ENCODE data around the gene IQGAP3.

DNA sequence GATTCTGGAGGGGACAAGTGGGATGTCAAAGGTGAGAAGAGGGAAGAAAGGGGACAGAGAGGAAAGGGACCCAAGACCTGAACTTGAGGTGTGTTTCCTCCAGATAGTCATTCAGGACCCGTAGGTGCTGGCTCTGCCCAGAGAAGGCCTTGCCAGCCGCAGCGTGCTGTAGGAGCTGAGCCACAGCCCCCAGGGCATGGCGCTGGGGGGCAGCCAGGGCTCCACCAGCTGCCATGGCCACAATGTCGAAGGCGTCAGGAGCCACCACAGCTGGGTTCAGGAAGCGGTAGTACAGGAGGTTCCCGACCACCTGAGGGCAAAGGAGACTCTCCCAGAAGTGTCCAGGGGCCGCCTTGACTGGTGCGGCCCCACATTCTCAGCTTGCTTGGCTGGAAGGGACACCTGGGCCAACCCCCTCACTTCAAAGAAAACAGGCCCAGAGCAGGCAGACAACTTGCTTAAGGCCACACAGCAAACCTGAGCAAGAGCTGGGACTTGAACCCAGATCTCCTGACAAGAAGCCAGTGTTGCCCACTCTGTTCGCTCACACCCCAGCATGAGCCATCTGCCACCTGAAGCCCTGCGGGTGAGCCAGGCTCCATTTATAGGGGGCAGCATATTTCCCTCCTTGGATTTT, 37.8 kb downstream of the IQGAP3 start:
- TF ChIP-seq, protein P1, sequence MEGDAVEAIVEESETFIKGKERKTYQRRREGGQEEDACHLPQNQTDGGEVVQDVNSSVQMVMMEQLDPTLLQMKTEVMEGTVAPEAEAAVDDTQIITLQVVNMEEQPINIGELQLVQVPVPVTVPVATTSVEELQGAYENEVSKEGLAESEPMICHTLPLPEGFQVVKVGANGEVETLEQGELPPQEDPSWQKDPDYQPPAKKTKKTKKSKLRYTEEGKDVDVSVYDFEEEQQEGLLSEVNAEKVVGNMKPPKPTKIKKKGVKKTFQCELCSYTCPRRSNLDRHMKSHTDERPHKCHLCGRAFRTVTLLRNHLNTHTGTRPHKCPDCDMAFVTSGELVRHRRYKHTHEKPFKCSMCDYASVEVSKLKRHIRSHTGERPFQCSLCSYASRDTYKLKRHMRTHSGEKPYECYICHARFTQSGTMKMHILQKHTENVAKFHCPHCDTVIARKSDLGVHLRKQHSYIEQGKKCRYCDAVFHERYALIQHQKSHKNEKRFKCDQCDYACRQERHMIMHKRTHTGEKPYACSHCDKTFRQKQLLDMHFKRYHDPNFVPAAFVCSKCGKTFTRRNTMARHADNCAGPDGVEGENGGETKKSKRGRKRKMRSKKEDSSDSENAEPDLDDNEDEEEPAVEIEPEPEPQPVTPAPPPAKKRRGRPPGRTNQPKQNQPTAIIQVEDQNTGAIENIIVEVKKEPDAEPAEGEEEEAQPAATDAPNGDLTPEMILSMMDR (conservative IDR thresholded peaks at IDR 0.05; ENCODE audit: low read depth in 2 of 2), result no peak
- TF ChIP-seq EZH2 (IDR thresholded peaks at IDR 0.05; ENCODE audit: low read depth, unreplicated experiment) (no peak), POLR2AphosphoS5 (IDR thresholded peaks at IDR 0.05; ENCODE audit: low read depth) (no peak), EZH2phosphoT487 (IDR thresholded peaks at IDR 0.05; ENCODE audit: unreplicated experiment) (no peak), ZNF114 (CRISPR knock-in tag; IDR thresholded peaks at IDR 0.05) (no peak)
- TF ChIP-seq, protein P2, sequence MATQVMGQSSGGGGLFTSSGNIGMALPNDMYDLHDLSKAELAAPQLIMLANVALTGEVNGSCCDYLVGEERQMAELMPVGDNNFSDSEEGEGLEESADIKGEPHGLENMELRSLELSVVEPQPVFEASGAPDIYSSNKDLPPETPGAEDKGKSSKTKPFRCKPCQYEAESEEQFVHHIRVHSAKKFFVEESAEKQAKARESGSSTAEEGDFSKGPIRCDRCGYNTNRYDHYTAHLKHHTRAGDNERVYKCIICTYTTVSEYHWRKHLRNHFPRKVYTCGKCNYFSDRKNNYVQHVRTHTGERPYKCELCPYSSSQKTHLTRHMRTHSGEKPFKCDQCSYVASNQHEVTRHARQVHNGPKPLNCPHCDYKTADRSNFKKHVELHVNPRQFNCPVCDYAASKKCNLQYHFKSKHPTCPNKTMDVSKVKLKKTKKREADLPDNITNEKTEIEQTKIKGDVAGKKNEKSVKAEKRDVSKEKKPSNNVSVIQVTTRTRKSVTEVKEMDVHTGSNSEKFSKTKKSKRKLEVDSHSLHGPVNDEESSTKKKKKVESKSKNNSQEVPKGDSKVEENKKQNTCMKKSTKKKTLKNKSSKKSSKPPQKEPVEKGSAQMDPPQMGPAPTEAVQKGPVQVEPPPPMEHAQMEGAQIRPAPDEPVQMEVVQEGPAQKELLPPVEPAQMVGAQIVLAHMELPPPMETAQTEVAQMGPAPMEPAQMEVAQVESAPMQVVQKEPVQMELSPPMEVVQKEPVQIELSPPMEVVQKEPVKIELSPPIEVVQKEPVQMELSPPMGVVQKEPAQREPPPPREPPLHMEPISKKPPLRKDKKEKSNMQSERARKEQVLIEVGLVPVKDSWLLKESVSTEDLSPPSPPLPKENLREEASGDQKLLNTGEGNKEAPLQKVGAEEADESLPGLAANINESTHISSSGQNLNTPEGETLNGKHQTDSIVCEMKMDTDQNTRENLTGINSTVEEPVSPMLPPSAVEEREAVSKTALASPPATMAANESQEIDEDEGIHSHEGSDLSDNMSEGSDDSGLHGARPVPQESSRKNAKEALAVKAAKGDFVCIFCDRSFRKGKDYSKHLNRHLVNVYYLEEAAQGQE (IDR thresholded peaks at IDR 0.05; ENCODE audit: unreplicated experiment), result no peak

Measured in GM23338 (cell line).